Activated CD8-positive, alpha-beta memory T cell treated with anti-CD3 and anti-CD28 coated beads for 1 hour (primary cell): Measurements from ENCODE around the gene TWF2.

ENCODE experiments used
- DNase-seq, 2 donors: peaks; one replicate each; pipeline ENCODE4 v3.0.0-alpha.2; 2020; ENCODE audit warnings: low read depth in 1 of 2; ENCODE audit errors: extremely low read depth in 1 of 2

The TWF2 gene

DNA sequence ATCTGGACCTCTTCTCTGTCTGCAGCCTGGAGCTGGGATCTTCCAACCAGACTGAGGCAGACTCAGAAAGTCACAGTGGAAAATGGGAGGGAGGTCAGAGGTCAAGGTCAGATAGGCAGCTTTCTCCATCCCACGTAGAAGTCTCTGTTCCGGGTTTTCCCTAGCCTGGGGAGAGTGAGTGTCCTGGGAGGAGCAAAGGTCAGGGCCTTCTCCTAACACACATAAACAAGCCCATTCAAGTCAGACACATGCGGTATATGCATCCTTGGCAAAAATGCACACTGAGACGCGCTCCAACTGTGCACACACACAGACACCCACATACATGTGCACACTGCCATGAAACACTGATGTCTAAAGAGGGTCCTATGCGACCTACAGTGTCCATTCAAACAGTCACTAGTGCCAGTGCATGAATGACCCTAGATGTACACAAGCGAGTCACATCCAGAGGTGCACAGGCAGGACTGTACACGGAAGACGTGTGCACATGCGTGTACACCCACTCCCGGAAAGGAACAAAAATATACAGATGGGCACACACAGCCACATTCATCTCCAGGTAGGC is 681 bp downstream of the TWF2 start:
- no peak for DNase-seq

DNA sequence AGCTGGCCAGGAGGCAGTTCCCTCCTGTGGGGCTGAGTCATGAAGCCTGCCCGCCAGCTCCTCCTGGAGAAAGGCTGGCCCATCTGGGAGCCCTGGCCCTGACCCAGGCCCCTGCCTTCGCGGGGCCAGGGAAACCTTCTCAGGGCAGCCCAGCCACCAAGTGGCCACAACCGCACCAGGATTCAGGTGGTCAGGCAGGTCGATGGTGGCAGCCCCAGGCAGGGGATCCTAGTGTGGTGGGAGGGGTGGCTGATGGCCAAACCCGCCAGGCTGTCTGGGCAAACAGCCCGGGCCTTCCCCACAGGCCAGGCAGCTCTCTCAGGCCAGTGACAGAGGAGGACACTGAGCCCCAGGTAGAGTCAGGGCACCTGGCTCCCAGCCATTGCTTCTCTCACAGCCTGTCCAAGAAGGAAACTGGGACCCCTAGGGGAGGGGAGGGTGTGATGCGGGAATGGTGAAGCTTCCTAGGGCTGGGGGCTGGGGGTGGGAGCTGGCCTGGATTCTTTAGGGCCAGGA is 1.2 kb downstream of the TWF2 start:
- DNase-seq: no peak

- no peak for DNase-seq
These were observed 1.8 kb downstream of the TWF2 start for GRCh38 chr3:52237006-52237656.

DNA sequence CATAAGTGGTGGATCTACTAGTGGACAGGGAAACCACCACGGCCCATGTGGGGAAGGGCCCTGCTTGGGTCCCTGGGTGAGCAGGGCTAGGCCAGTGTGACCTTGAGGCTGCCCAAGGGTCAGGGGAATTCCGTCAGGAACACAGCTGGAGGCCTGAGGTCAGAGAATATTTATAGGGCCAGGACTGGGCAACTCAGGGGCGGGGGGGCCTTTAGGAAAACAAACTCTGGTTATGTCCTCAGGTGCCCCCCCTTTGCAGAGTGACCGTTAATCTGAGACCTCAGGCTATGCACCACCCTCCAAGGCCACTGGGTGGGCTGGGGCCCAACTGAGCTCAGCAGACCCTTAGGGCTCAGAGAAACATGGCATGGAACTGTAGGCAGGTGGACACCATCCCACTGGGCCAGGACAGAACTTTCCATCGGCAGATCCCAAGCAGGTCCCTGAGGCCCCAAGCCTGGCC is 2.5 kb downstream of the TWF2 start:
- no peak for DNase-seq

GRCh38 chr3:52234516-52235447 is 4.2 kb downstream of the TWF2 start:
- DNase-seq: no peak

GRCh38 chr3:52233968-52234367 is 5.0 kb downstream of the TWF2 start:
- no peak for DNase-seq

GRCh38 chr3:52233108-52233591 is 5.8 kb downstream of the TWF2 start:
- DNase-seq: no peak

DNA sequence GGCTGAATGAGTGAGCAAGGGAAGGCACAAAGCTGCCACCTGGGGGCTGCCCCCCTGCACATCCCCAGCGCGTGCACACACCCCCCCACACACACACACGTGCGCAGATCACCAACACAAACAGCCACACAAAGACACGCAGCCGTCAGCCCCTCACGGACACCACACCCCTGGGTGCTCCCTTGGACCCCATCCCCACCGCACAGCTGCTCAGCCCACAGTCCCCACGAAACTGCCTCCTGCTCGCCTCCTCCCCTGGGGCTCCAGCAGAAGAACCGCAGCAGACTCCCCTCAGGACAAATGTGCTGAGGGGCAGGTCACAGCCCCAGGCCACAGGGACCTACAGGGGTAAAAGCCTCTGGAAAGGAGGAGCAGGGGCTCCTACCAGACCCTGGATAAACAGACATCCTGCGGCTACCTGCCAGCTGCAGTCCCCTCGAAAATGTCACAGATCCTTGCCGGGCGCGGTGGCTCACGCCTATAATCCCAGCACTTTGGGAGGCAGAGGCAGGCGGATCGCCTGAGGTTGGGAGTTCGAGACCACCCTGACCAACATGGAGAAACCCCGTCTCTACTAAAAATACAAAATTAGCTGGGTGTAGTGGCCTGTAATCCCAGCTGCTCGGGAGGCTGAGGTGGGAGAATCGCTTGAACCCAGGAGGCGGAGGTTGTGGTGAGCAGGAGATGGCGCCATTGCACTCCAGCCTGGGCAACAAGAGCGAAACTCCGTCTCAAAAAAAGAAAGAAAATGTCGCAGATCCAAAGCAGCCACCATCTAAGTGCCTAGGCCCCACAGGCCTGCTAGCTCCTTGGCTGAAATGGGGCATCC is 6.5 kb downstream of the TWF2 start:
- DNase-seq: no peak

DNA sequence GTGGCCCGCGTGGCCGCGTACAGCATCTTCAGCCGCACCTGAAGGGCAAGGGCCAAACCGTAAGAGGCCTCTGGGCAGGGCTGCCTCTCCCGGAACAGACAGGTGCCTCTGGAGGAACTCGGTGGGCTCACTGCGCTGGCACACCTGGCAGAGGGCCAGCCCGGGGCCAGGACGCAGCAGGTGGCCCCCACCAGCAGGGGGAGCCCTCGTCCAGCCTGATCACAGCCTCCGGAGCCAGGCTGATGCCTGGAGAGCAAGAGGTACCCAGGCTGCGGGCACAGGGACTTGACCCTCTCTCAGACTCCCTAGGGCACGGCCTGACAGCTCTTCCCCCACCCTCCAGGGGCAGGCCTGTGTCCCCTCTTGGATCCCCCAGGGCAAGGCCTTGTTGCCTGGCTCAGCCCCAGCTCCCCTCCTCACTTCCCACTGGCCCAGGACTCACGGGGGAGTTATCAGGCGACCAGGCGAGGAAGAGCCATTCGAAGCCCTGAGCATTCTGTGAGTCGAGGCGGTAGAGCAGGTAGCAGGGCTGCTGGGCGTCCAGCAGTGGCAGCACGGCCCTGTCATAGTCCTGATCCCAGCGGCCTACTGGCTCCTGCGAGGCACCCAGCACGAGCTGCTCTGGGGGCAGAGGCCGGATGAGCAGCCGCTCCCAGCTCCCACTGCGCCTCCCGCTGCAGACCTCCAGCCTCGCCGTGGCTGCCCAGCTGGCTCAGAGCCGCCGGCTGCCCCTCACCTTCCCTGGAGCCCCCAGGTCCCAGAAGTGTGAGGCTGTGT is 7.3 kb downstream of the TWF2 start:
- DNase-seq: peak; percentile 75 to 88

DNA sequence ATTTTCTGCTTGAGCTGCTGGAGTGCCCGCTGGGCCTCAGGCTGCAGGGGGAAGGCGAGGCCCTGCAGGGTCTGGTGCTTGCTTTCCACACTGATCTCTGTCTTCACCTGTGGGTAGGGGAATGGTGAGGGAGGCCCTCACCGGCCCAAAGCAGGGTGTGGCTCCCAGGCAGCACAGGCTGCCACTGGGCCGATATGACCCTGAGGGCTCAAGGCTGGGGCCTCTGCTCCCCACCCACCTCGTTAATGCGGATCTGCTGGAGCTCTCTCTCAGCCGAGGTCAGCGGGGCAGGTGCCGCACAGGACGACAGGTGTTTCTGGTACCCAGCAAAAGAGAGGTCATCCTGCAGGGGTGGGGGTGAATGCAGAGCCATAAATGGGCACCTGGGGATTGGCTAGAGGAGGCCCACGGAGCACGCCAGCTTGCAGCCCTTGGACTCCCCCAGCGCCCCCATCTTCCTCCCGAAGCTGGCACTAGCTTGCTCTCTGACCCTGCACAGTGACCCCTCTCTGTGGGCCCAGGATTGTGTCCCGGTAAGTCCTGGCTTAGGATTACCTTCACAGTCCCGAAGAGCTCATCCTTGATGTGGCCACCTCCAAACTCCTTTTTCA is 8.0 kb downstream of the TWF2 start:
- no peak for DNase-seq

- no peak for DNase-seq
These were observed 8.5 kb downstream of the TWF2 start for GRCh38 chr3:52230461-52230860.

- no peak for DNase-seq
These were observed 9.3 kb downstream of the TWF2 start for GRCh38 chr3:52229656-52230055.

DNA sequence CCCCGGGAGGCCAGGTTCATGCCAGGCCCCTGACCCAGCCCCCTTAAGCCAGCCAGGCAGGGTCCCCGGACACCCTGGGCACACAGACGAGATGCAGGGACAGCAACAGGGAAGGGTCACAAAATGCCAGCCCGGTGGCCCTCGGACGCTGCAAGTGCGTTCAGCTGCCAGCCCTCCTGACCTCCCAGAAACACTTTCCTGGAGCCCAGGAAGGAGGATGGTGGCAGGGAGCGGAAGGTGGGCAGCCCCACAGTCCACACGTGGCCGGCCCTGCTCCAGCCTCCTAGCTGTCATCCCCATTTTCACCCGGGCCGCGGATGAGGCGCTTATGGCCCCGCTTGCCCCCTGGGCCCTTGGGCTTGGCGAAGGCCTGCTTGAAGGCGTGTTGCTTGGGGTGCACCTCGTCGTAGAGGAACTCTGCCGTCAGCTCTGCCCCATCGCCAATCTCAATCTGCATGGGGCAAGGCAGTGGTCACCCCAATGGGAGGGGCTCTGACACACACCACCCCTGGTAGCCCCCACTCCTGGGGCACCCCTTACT is 10.1 kb downstream of the TWF2 start:
- DNase-seq: no peak

- DNase-seq: no peak
These were observed 10.7 kb downstream of the TWF2 start for GRCh38 chr3:52228266-52228665.

DNA sequence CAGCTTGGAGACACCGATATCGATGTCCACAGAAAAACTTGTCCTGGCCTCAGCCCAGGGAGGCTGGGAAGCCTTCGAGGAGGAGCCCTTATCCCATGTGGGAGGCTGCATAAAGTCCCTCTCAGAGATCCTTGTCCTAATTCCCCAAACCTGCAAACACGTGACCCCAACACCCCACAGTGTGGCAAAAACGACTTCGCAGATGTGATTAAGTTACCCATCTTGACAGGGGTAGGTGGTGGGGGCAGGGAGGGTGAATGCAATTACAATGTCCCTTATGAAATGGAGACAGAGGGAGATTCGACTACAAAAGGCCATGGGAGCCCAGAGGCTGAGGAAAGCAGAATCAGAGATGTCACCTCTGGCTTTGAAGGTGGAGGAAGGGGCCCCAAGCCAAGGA is 11.2 kb downstream of the TWF2 start:
- DNase-seq: no peak

DNA sequence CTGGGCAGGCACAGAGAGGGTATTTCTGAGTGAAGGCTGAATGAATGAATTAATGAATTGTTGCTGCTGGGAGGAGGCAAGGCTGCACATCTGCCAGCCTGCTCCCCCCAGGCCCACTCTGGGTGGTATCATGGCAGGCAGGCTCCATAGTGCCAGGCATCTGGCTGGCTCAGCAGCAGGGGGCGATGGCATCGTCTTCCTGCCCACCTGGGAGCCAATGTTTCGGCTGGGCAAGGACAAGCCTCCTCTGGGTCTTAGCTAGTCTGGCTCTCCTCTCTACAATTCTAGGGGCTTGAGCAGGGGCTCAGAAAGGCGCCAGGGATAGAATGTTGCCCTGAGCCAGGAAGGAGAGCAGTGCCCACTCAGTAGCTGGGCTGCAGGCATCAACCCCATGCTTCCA is 11.8 kb downstream of the TWF2 start:
- no peak for DNase-seq

- DNase-seq: no peak
These were observed 12.6 kb downstream of the TWF2 start for GRCh38 chr3:52226229-52226817.

GRCh38 chr3:52225452-52226228 is 13.3 kb downstream of the TWF2 start, which contains the start of gene TLR9:
TLR9 (minus strand) TSS chr3:52225645; CDS start chr3:52225529, 116 bp downstream.
- no peak for DNase-seq
